Mesothelial cell of epicardium (in vitro differentiated cells): ENCODE data around the gene FBXO10. TPM values are rescaled to one million over a fixed set of nuclear protein-coding genes. Genes with fewer than 3 reads are reported as not detected.

Experiments used
- DNase-seq, 2 experiments: peaks; one replicate each; pipeline ENCODE4 v3.0.0; 2021; ENCODE audit warnings: low spot score in 2 of 2; ENCODE audit not compliant: unreplicated experiment in 2 of 2
- H3K27ac Mint-ChIP-seq: 2 replicates; pipeline ENCODE4 v1.8.0; 2021; ENCODE audit warnings: mixed read lengths
- H3K27me3 Mint-ChIP-seq: 2 replicates; pipeline ENCODE4 v1.8.0; 2021; ENCODE audit warnings: low read depth, mixed read lengths
- H3K36me3 Mint-ChIP-seq: 2 replicates; pipeline ENCODE4 v1.8.0; 2021; ENCODE audit warnings: mixed read lengths
- H3K4me1 Mint-ChIP-seq: 2 replicates; pipeline ENCODE4 v1.8.0; 2021; ENCODE audit warnings: mixed read lengths
- H3K4me3 Mint-ChIP-seq: 2 replicates; pipeline ENCODE4 v1.8.0; 2021; ENCODE audit warnings: mild to moderate bottlenecking, moderate library complexity, mixed read lengths
- H3K9me3 Mint-ChIP-seq: 2 replicates; pipeline ENCODE4 v1.8.0; 2021; ENCODE audit warnings: mixed read lengths
- CTCF ChIP-seq: fragments of 200-600 bp; sonication (generic); IDR thresholded peaks from one replicate; pipeline ENCODE4 v1.5.0; 2021; ENCODE audit warnings: antibody characterized with exemption; ENCODE audit not compliant: unreplicated experiment
- total RNA-seq: library from RNA; stranded (reverse); gene quantifications from 3 replicates; pipeline ENCODE4 v1.2.1, GENCODE V29; 2021

The FBXO10 gene
- total RNA-seq, 1 donor from 2014 or later: 26.6 TPM

- Mint-ChIP-seq H3K4me3 (no peak overlapping the region), H3K27me3 (no peaks in the 10 kb centered on the region), H3K27ac (no peak overlapping the region), H3K36me3 (peaks cover 43% of the 10 kb centered on the region), H3K9me3 (no peaks in the 10 kb centered on the region), H3K4me1 (no peaks in the 10 kb centered on the region)
- no peak for DNase-seq
- TF ChIP-seq CTCF: no peak
Measured at GRCh38 chr9:37528652-37529471, 47.3 kb downstream of the FBXO10 start.

- no peaks in the 10 kb centered on the region for H3K9me3 Mint-ChIP-seq
- TF ChIP-seq CTCF: no peak
- no peak overlapping the region for H3K27ac Mint-ChIP-seq
- peaks cover 57% of the 10 kb centered on the region for H3K36me3 Mint-ChIP-seq
- no peaks in the 10 kb centered on the region for H3K4me1 Mint-ChIP-seq
- no peak for DNase-seq
- no peaks in the 10 kb centered on the region for H3K27me3 Mint-ChIP-seq
- no peak overlapping the region for H3K4me3 Mint-ChIP-seq
Measured at GRCh38 chr9:37523916-37524315, 52.3 kb downstream of the FBXO10 start.

GRCh38 chr9:37522971-37523370 lies 53.2 kb downstream of the FBXO10 start:
- H3K4me3 Mint-ChIP-seq: no peak overlapping the region
- no peak for DNase-seq
- TF ChIP-seq CTCF: no peak
- peaks cover 51% of the 10 kb centered on the region for H3K36me3 Mint-ChIP-seq
- no peaks in the 10 kb centered on the region for H3K4me1 Mint-ChIP-seq
- no peaks in the 10 kb centered on the region for H3K27me3 Mint-ChIP-seq
- no peak overlapping the region for H3K27ac Mint-ChIP-seq
- H3K9me3 Mint-ChIP-seq: no peaks in the 10 kb centered on the region

GRCh38 chr9:37521111-37521510 lies 55.1 kb downstream of the FBXO10 start:
- no peak for TF ChIP-seq CTCF
- H3K27me3 Mint-ChIP-seq: no peaks in the 10 kb centered on the region
- no peak for DNase-seq
- peaks cover 41% of the 10 kb centered on the region for H3K36me3 Mint-ChIP-seq
- H3K4me1 Mint-ChIP-seq: no peaks in the 10 kb centered on the region
- H3K4me3 Mint-ChIP-seq: no peak overlapping the region
- no peaks in the 10 kb centered on the region for H3K9me3 Mint-ChIP-seq
- H3K27ac Mint-ChIP-seq: no peak overlapping the region

- peak; percentile 37 for TF ChIP-seq CTCF
- peak overlapping the region; percentile 17 for H3K27ac Mint-ChIP-seq
- H3K36me3 Mint-ChIP-seq: peaks cover 37% of the 10 kb centered on the region
- H3K4me1 Mint-ChIP-seq: no peaks in the 10 kb centered on the region
- no peaks in the 10 kb centered on the region for H3K27me3 Mint-ChIP-seq
- H3K9me3 Mint-ChIP-seq: no peaks in the 10 kb centered on the region
- DNase-seq: no peak
- H3K4me3 Mint-ChIP-seq: no peak overlapping the region
Measured at GRCh38 chr9:37520641-37521040, 55.5 kb downstream of the FBXO10 start.
